Activated T-helper 2 cell treated with anti-CD3 and anti-CD28 coated beads, Interferon-gamma antibody, Interleukin-2, Interleukin-4, amounts not matched to agents 10 μg/mL and 5 μg/mL and 100 μg/mL, durations not matched to agents 14 hours and 24 hours and 36 hours (primary cell): ENCODE results near the gene ADGRB3. TPM values are rescaled to one million over a fixed set of nuclear protein-coding genes. Genes with fewer than 3 reads are reported as not detected.

ENCODE experiments used
- DNase-seq: peaks from one replicate; pipeline ENCODE4 v3.0.0; 2021; ENCODE audit warnings: low spot score
- H3K27ac Mint-ChIP-seq: one replicate; pipeline ENCODE4 v1.8.0; 2021; ENCODE audit warnings: mixed read lengths
- H3K27me3 Mint-ChIP-seq: one replicate; pipeline ENCODE4 v1.8.0; 2021; ENCODE audit warnings: low read depth, mixed read lengths
- H3K36me3 Mint-ChIP-seq: one replicate; pipeline ENCODE4 v1.8.0; 2021; ENCODE audit warnings: low read depth, mixed read lengths
- H3K4me1 Mint-ChIP-seq: one replicate; pipeline ENCODE4 v1.8.0; 2021; ENCODE audit warnings: low read depth, mixed read lengths
- H3K4me3 Mint-ChIP-seq: one replicate; pipeline ENCODE4 v1.8.0; 2021; ENCODE audit warnings: low read depth, mild to moderate bottlenecking, moderate library complexity, mixed read lengths
- H3K9me3 Mint-ChIP-seq: one replicate; pipeline ENCODE4 v1.8.0; 2021; ENCODE audit warnings: mixed read lengths
- intact Hi-C: fragments of 100-400 bp; cut with micrococcal nuclease; formaldehyde crosslinking; loops from one replicate; pipeline ENCODE4 v1.15.1; 2023
- total RNA-seq: library from RNA; stranded (reverse); gene quantifications from 2 replicates; pipeline ENCODE4 v1.2.3, GENCODE V29; 2022

Gene ADGRB3
- total RNA-seq, 1 donor from 2014 or later: 0.14 TPM

- intact Hi-C loops: no loop called here
- no peak overlapping the region for H3K27ac Mint-ChIP-seq
- no peak overlapping the region for H3K4me3 Mint-ChIP-seq
- H3K4me1 Mint-ChIP-seq: no peaks in the 10 kb centered on the region
- no peaks in the 10 kb centered on the region for H3K9me3 Mint-ChIP-seq
- DNase-seq: no peak
- H3K27me3 Mint-ChIP-seq: no peaks in the 10 kb centered on the region
- no peaks in the 10 kb centered on the region for H3K36me3 Mint-ChIP-seq
Measured at GRCh38 chr6:69072796-69073195, 437.7 kb downstream of the ADGRB3 start.

GRCh38 chr6:69084746-69085335 is 449.8 kb downstream of the ADGRB3 start:
- no peak for DNase-seq
- Mint-ChIP-seq H3K4me3 (no peak overlapping the region), H3K27me3 (no peaks in the 10 kb centered on the region), H3K4me1 (no peaks in the 10 kb centered on the region), H3K9me3 (no peaks in the 10 kb centered on the region), H3K36me3 (no peaks in the 10 kb centered on the region), H3K27ac (no peak overlapping the region)
- intact Hi-C loops: no loop called here

- no peak overlapping the region for H3K27ac Mint-ChIP-seq
- no peak for DNase-seq
- intact Hi-C loops: no loop called here
- no peaks in the 10 kb centered on the region for H3K36me3 Mint-ChIP-seq
- H3K4me1 Mint-ChIP-seq: no peaks in the 10 kb centered on the region
- no peaks in the 10 kb centered on the region for H3K27me3 Mint-ChIP-seq
- H3K9me3 Mint-ChIP-seq: no peaks in the 10 kb centered on the region
- H3K4me3 Mint-ChIP-seq: no peak overlapping the region
Measured at GRCh38 chr6:69086689-69087088, 451.6 kb downstream of the ADGRB3 start.

- Mint-ChIP-seq H3K4me1 (no peaks in the 10 kb centered on the region), H3K4me3 (no peak overlapping the region), H3K9me3 (no peaks in the 10 kb centered on the region), H3K36me3 (no peaks in the 10 kb centered on the region), H3K27me3 (no peaks in the 10 kb centered on the region), H3K27ac (no peak overlapping the region)
- intact Hi-C loops: no loop called here
- no peak for DNase-seq
Measured at GRCh38 chr6:69089539-69089938, 454.5 kb downstream of the ADGRB3 start.

- no peaks in the 10 kb centered on the region for H3K9me3 Mint-ChIP-seq
- DNase-seq: no peak
- no peaks in the 10 kb centered on the region for H3K27me3 Mint-ChIP-seq
- H3K4me1 Mint-ChIP-seq: no peaks in the 10 kb centered on the region
- intact Hi-C loops: no loop called here
- no peak overlapping the region for H3K4me3 Mint-ChIP-seq
- no peaks in the 10 kb centered on the region for H3K36me3 Mint-ChIP-seq
- no peak overlapping the region for H3K27ac Mint-ChIP-seq
Measured at GRCh38 chr6:69090132-69090531, 455.1 kb downstream of the ADGRB3 start.

- no peaks in the 10 kb centered on the region for H3K36me3 Mint-ChIP-seq
- H3K27me3 Mint-ChIP-seq: no peaks in the 10 kb centered on the region
- no peak for DNase-seq
- H3K4me3 Mint-ChIP-seq: no peak overlapping the region
- H3K27ac Mint-ChIP-seq: no peak overlapping the region
- intact Hi-C loops: no loop called here
- no peaks in the 10 kb centered on the region for H3K4me1 Mint-ChIP-seq
- no peaks in the 10 kb centered on the region for H3K9me3 Mint-ChIP-seq
Measured at GRCh38 chr6:69096681-69097080, 461.6 kb downstream of the ADGRB3 start.

- no peak overlapping the region for H3K4me3 Mint-ChIP-seq
- no peaks in the 10 kb centered on the region for H3K4me1 Mint-ChIP-seq
- no peaks in the 10 kb centered on the region for H3K27me3 Mint-ChIP-seq
- no peaks in the 10 kb centered on the region for H3K9me3 Mint-ChIP-seq
- H3K27ac Mint-ChIP-seq: no peak overlapping the region
- DNase-seq: no peak
- H3K36me3 Mint-ChIP-seq: no peaks in the 10 kb centered on the region
- intact Hi-C loops: no loop called here
Measured at GRCh38 chr6:69097948-69098347, 462.9 kb downstream of the ADGRB3 start.

GRCh38 chr6:69098910-69099309 is 463.8 kb downstream of the ADGRB3 start:
- no peak for DNase-seq
- H3K36me3 Mint-ChIP-seq: no peaks in the 10 kb centered on the region
- no peak overlapping the region for H3K27ac Mint-ChIP-seq
- no peaks in the 10 kb centered on the region for H3K9me3 Mint-ChIP-seq
- no peaks in the 10 kb centered on the region for H3K27me3 Mint-ChIP-seq
- H3K4me1 Mint-ChIP-seq: no peaks in the 10 kb centered on the region
- intact Hi-C loops: no loop called here
- H3K4me3 Mint-ChIP-seq: no peak overlapping the region

- Mint-ChIP-seq H3K27ac (no peak overlapping the region), H3K9me3 (no peaks in the 10 kb centered on the region), H3K4me1 (no peaks in the 10 kb centered on the region), H3K27me3 (no peaks in the 10 kb centered on the region), H3K36me3 (no peaks in the 10 kb centered on the region), H3K4me3 (no peak overlapping the region)
- no peak for DNase-seq
- intact Hi-C loops: no loop called here
Measured at GRCh38 chr6:69100772-69101171, 465.7 kb downstream of the ADGRB3 start.

- Mint-ChIP-seq H3K27me3 (no peaks in the 10 kb centered on the region), H3K9me3 (no peaks in the 10 kb centered on the region), H3K27ac (no peak overlapping the region), H3K4me3 (no peak overlapping the region), H3K36me3 (no peaks in the 10 kb centered on the region), H3K4me1 (no peaks in the 10 kb centered on the region)
- DNase-seq: no peak
- intact Hi-C loops: no loop called here
Measured at GRCh38 chr6:69102416-69102815, 467.3 kb downstream of the ADGRB3 start.

- intact Hi-C loops: no loop called here
- no peak overlapping the region for H3K27ac Mint-ChIP-seq
- H3K4me3 Mint-ChIP-seq: no peak overlapping the region
- no peaks in the 10 kb centered on the region for H3K4me1 Mint-ChIP-seq
- no peaks in the 10 kb centered on the region for H3K9me3 Mint-ChIP-seq
- no peaks in the 10 kb centered on the region for H3K27me3 Mint-ChIP-seq
- H3K36me3 Mint-ChIP-seq: no peaks in the 10 kb centered on the region
- no peak for DNase-seq
Measured at GRCh38 chr6:69105288-69105687, 470.2 kb downstream of the ADGRB3 start.

GRCh38 chr6:69106511-69106910 is 471.4 kb downstream of the ADGRB3 start:
- H3K9me3 Mint-ChIP-seq: no peaks in the 10 kb centered on the region

GRCh38 chr6:69111301-69111700 is 476.2 kb downstream of the ADGRB3 start:
- Mint-ChIP-seq H3K36me3 (no peaks in the 10 kb centered on the region), H3K27me3 (no peaks in the 10 kb centered on the region)

More at GRCh38 chr6:69106511-69106910, 471.4 kb downstream of the ADGRB3 start:
- Mint-ChIP-seq H3K27me3 (no peaks in the 10 kb centered on the region), H3K36me3 (no peaks in the 10 kb centered on the region), H3K4me1 (no peaks in the 10 kb centered on the region), H3K4me3 (no peak overlapping the region), H3K27ac (no peak overlapping the region)
- no peak for DNase-seq
- intact Hi-C loops: no loop called here

GRCh38 chr6:69116658-69117057 is 481.6 kb downstream of the ADGRB3 start:
- Mint-ChIP-seq H3K27ac (no peak overlapping the region), H3K4me1 (no peaks in the 10 kb centered on the region), H3K36me3 (no peaks in the 10 kb centered on the region), H3K9me3 (no peaks in the 10 kb centered on the region), H3K27me3 (no peaks in the 10 kb centered on the region), H3K4me3 (no peak overlapping the region)
- intact Hi-C loops: no loop called here
- no peak for DNase-seq

More at GRCh38 chr6:69111301-69111700, 476.2 kb downstream of the ADGRB3 start:
- intact Hi-C loops: no loop called here
- Mint-ChIP-seq H3K27ac (no peak overlapping the region), H3K4me1 (no peaks in the 10 kb centered on the region), H3K4me3 (no peak overlapping the region), H3K9me3 (no peaks in the 10 kb centered on the region)
- no peak for DNase-seq
